Kidney glomerular epithelial cell (primary cell): Measurements from ENCODE around the gene MB.
"Not testable (repeated sequence)": the region's sequence is repeated elsewhere in the genome, so short reads cannot be mapped to it uniquely, and the experiment has no call there.

Experiments used
- DNase-seq: peaks from one replicate; lab custom pipeline; 2025; lab: John Stamatoyannopoulos, UW

MB gene

GRCh38 chr22:35617137-35617755 is at the start of gene MB:
Gene MB, minus strand, starts transcription at chr22:35617329. Its CDS starts 72 bp downstream, at chr22:35617257.
- DNase-seq = no peak

- not testable (repeated sequence) for DNase-seq
These were observed 49.6 kb upstream of the MB start for GRCh38 chr22:35666699-35667098.

- no peak for DNase-seq
These were observed 47.9 kb upstream of the MB start for GRCh38 chr22:35664955-35665587.

GRCh38 chr22:35663371-35663770 is 46.2 kb upstream of the MB start:
- DNase-seq = no peak

- DNase-seq = no peak
These were observed 45.8 kb upstream of the MB start for GRCh38 chr22:35662914-35663313.

GRCh38 chr22:35661464-35661863 is 44.3 kb upstream of the MB start:
- no peak for DNase-seq

GRCh38 chr22:35660291-35661127 is 43.4 kb upstream of the MB start:
- no peak for DNase-seq

GRCh38 chr22:35657571-35658312 is 40.6 kb upstream of the MB start:
- no peak for DNase-seq

GRCh38 chr22:35656284-35656752 is 39.2 kb upstream of the MB start:
- DNase-seq = no peak

- DNase-seq = no peak
These were observed 36.7 kb upstream of the MB start for GRCh38 chr22:35653824-35654223.

GRCh38 chr22:35651085-35651484 is 34.0 kb upstream of the MB start:
- no peak for DNase-seq

GRCh38 chr22:35649636-35650250 is 32.6 kb upstream of the MB start:
- no peak for DNase-seq

GRCh38 chr22:35649026-35649553 is 32.0 kb upstream of the MB start:
- DNase-seq = no peak

- DNase-seq = peak; percentile 46
These were observed 31.2 kb upstream of the MB start, which contains the start of gene APOL6 for GRCh38 chr22:35648066-35649025. Gene APOL6, plus strand, starts transcription at chr22:35648446. Its CDS starts 7,980 bp downstream, at chr22:35656426.

- no peak for DNase-seq
These were observed 28.5 kb upstream of the MB start for GRCh38 chr22:35645646-35646045.

- DNase-seq = no peak
These were observed 26.9 kb upstream of the MB start for GRCh38 chr22:35643991-35644390.

- DNase-seq = no peak
These were observed 25.2 kb upstream of the MB start for GRCh38 chr22:35642305-35642741.

GRCh38 chr22:35641494-35642120 is 24.5 kb upstream of the MB start:
- DNase-seq = no peak

GRCh38 chr22:35638410-35638809 is 21.3 kb upstream of the MB start:
- DNase-seq = no peak

GRCh38 chr22:35638001-35638400 is 20.9 kb upstream of the MB start:
- no peak for DNase-seq
